GM12878 (cell line): ENCODE measurements around the gene SH2D3A. TPM values are rescaled to one million over a fixed set of nuclear protein-coding genes. Genes with fewer than 3 reads are reported as not detected.

Experiments used
- ATF7 ChIP-seq: fragments of 450-650 bp; IDR thresholded peaks from 2 replicates; pipeline ENCODE4 v1.6.1; 2016; ENCODE audit warnings: low read depth, mild to moderate bottlenecking
- BRCA1 ChIP-seq: IDR thresholded peaks from 2 replicates; pipeline ENCODE4 v1.6.1; 2011; ENCODE audit warnings: low read depth, low read length, improper control_type of control experiment
- E2F4 ChIP-seq: IDR thresholded peaks from 2 replicates; pipeline ENCODE4 v1.6.1; 2012; ENCODE audit warnings: low read depth, low read length, improper control_type of control experiment
- ELK1 ChIP-seq: IDR thresholded peaks from 2 replicates; pipeline ENCODE4 v1.6.1; 2012; ENCODE audit warnings: low read depth, low read length, improper control_type of control experiment
- FOS ChIP-seq: IDR thresholded peaks from 3 replicates; pipeline ENCODE4 v1.6.1; 2011; ENCODE audit warnings: borderline replicate concordance; ENCODE audit not compliant: insufficient read length; ENCODE audit errors: extremely low read depth
- IKZF1 ChIP-seq: fragments of 450-650 bp; conservative IDR thresholded peaks from 2 replicates; pipeline ENCODE4 v1.6.1; 2017; ENCODE audit warnings: antibody characterized with exemption, mild to moderate bottlenecking
- JUNB ChIP-seq: IDR thresholded peaks from 2 replicates; pipeline ENCODE4 v1.6.1; 2016; ENCODE audit warnings: antibody characterized with exemption, mild to moderate bottlenecking
- MYC ChIP-seq: IDR thresholded peaks from 2 replicates; pipeline ENCODE4 v1.6.1; 2011; ENCODE audit warnings: mild to moderate bottlenecking, low read length, moderate library complexity, inconsistent platforms; ENCODE audit not compliant: insufficient read depth, insufficient replicate concordance, insufficient read length, severe bottlenecking
- NR2C1 ChIP-seq: fragments of 450-650 bp; IDR thresholded peaks from 2 replicates; pipeline ENCODE4 v1.6.1; 2017; ENCODE audit warnings: antibody characterized with exemption, mild to moderate bottlenecking, moderate library complexity
- NR2C2 ChIP-seq: IDR thresholded peaks from 2 replicates; pipeline ENCODE4 v1.6.1; 2011; ENCODE audit warnings: borderline replicate concordance, low read depth; ENCODE audit not compliant: control insufficient read depth, insufficient read length
- NRF1 ChIP-seq: conservative IDR thresholded peaks from 2 replicates; pipeline ENCODE4 v1.6.1; 2011; ENCODE audit warnings: mild to moderate bottlenecking, low read depth, low read length, improper control_type of control experiment
- RAD51 ChIP-seq: fragments of 450-650 bp; IDR thresholded peaks from 2 replicates; pipeline ENCODE4 v1.6.1; 2016; ENCODE audit warnings: moderate library complexity, mild to moderate bottlenecking, inconsistent platforms
- RBBP5 ChIP-seq: fragments of 200-600 bp; sonication (generic); conservative IDR thresholded peaks from 2 replicates; pipeline ENCODE4 v1.6.1; 2016
- STAT1 ChIP-seq: fragments of 450-650 bp; conservative IDR thresholded peaks from 2 replicates; pipeline ENCODE4 v1.6.1; 2014; ENCODE audit warnings: antibody characterized with exemption, mild to moderate bottlenecking
- polyA plus RNA-seq, 11 experiments: library from polyadenylated mRNA; depleted of rRNA in 4 of 11; unstranded in 6 of 11; stranded (reverse) in 5 of 11; fragments of >200 nt; fragmentation: Nextera tagmentation in 4 of 11; fragmentation: Illumina TruSeq in 1 of 11; extraction: Ambion mirVana in 4 of 11; extraction: Trizol in 1 of 11; gene quantifications; 1 replicate in 1 of 11; 2 replicates in 10 of 11; pipeline versions ENCODE4 v1.2.1 to v1.2.3, GENCODE V29; 2011 to 2016; ENCODE audit warnings: inconsistent platforms in 2 of 11, missing spikeins in 2 of 11, low read depth in 1 of 11
- total RNA-seq, 4 experiments: library from RNA; depleted of rRNA in 3 of 4; stranded (reverse); fragments of >200 nt in 3 of 4; fragmentation: Illumina TruSeq in 1 of 4; extraction: Trizol in 1 of 4; gene quantifications; 2 replicates each; pipeline versions ENCODE4 v1.2.1 to v1.2.3, GENCODE V29; 2013 to 2021
- TF ChIP-seq, protein P1 (sequence below): IDR thresholded peaks from 2 replicates; pipeline ENCODE4 v1.6.1; 2012; ENCODE audit warnings: mild to moderate bottlenecking, low read depth, low read length
- TF ChIP-seq, protein P2 (sequence below): fragments of 450-650 bp; IDR thresholded peaks from 2 replicates; pipeline ENCODE4 v1.6.1; 2017; ENCODE audit warnings: mild to moderate bottlenecking, low read depth, inconsistent platforms; ENCODE audit not compliant: poor library complexity, severe bottlenecking
- TF ChIP-seq, protein P3 (sequence below): fragments of 450-650 bp; IDR thresholded peaks from 2 replicates; pipeline ENCODE4 v1.6.1; 2016; ENCODE audit warnings: mild to moderate bottlenecking

SH2D3A gene
- total and polyA plus RNA-seq, 10 of the 15 experiments (the other 5 are each of a cell fraction or from before 2014, with no cell fraction given): 0.77 to 24.4 (median 9.5) TPM

- TF ChIP-seq, protein P1, sequence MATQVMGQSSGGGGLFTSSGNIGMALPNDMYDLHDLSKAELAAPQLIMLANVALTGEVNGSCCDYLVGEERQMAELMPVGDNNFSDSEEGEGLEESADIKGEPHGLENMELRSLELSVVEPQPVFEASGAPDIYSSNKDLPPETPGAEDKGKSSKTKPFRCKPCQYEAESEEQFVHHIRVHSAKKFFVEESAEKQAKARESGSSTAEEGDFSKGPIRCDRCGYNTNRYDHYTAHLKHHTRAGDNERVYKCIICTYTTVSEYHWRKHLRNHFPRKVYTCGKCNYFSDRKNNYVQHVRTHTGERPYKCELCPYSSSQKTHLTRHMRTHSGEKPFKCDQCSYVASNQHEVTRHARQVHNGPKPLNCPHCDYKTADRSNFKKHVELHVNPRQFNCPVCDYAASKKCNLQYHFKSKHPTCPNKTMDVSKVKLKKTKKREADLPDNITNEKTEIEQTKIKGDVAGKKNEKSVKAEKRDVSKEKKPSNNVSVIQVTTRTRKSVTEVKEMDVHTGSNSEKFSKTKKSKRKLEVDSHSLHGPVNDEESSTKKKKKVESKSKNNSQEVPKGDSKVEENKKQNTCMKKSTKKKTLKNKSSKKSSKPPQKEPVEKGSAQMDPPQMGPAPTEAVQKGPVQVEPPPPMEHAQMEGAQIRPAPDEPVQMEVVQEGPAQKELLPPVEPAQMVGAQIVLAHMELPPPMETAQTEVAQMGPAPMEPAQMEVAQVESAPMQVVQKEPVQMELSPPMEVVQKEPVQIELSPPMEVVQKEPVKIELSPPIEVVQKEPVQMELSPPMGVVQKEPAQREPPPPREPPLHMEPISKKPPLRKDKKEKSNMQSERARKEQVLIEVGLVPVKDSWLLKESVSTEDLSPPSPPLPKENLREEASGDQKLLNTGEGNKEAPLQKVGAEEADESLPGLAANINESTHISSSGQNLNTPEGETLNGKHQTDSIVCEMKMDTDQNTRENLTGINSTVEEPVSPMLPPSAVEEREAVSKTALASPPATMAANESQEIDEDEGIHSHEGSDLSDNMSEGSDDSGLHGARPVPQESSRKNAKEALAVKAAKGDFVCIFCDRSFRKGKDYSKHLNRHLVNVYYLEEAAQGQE: no peak
- TF ChIP-seq STAT1 (no peak), NR2C2 (no peak), ATF7 (no peak), IKZF1 (peak; percentile 51), JUNB (no peak), ELK1 (no peak), MYC (no peak), NR2C1 (no peak), BRCA1 (no peak), RAD51 (no peak), NRF1 (no peak), E2F4 (no peak), FOS (no peak), RBBP5 (no peak)
- TF ChIP-seq, protein P2, sequence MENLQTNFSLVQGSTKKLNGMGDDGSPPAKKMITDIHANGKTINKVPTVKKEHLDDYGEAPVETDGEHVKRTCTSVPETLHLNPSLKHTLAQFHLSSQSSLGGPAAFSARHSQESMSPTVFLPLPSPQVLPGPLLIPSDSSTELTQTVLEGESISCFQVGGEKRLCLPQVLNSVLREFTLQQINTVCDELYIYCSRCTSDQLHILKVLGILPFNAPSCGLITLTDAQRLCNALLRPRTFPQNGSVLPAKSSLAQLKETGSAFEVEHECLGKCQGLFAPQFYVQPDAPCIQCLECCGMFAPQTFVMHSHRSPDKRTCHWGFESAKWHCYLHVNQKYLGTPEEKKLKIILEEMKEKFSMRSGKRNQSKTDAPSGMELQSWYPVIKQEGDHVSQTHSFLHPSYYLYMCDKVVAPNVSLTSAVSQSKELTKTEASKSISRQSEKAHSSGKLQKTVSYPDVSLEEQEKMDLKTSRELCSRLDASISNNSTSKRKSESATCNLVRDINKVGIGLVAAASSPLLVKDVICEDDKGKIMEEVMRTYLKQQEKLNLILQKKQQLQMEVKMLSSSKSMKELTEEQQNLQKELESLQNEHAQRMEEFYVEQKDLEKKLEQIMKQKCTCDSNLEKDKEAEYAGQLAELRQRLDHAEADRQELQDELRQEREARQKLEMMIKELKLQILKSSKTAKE: no peak
- TF ChIP-seq, protein P3, sequence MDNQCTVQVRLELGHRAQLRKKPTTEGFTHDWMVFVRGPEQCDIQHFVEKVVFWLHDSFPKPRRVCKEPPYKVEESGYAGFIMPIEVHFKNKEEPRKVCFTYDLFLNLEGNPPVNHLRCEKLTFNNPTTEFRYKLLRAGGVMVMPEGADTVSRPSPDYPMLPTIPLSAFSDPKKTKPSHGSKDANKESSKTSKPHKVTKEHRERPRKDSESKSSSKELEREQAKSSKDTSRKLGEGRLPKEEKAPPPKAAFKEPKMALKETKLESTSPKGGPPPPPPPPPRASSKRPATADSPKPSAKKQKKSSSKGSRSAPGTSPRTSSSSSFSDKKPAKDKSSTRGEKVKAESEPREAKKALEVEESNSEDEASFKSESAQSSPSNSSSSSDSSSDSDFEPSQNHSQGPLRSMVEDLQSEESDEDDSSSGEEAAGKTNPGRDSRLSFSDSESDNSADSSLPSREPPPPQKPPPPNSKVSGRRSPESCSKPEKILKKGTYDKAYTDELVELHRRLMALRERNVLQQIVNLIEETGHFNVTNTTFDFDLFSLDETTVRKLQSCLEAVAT: 0 out of 2 replicates have a peak, but pooled peaks have one; percentile 29
Observed at GRCh38 chr19:6728346-6728745, 38.9 kb downstream of the SH2D3A start (continued).
